HG03575 (cell line): ENCODE results near the gene LRRFIP1.

ENCODE experiments used
- ATAC-seq: cut with Tn5 transposase; IDR thresholded peaks from one replicate; pipeline ENCODE4 v1.9.1; 2021; ENCODE audit not compliant: unreplicated experiment, insufficient number of reproducible peaks, low FRiP score; ENCODE audit errors: extremely low read depth

LRRFIP1 gene

GRCh38 chr2:237694415-237695194 is 67.2 kb downstream of the LRRFIP1 start:
- ATAC-seq: no peak

GRCh38 chr2:237695201-237695780 is 67.9 kb downstream of the LRRFIP1 start:
- no peak for ATAC-seq

- no peak for ATAC-seq
Observed at GRCh38 chr2:237696461-237696860, 69.1 kb downstream of the LRRFIP1 start.

GRCh38 chr2:237697586-237698357 is 70.4 kb downstream of the LRRFIP1 start:
- ATAC-seq: no peak

GRCh38 chr2:237698358-237698694 is 70.9 kb downstream of the LRRFIP1 start:
- no peak for ATAC-seq

- no peak for ATAC-seq
Observed at GRCh38 chr2:237699870-237700511, 72.6 kb downstream of the LRRFIP1 start.

- no peak for ATAC-seq
Observed at GRCh38 chr2:237700512-237701032, 73.2 kb downstream of the LRRFIP1 start.

- ATAC-seq: no peak
Observed at GRCh38 chr2:237701033-237701858, 73.9 kb downstream of the LRRFIP1 start.

- no peak for ATAC-seq
Observed at GRCh38 chr2:237701859-237702390, 74.5 kb downstream of the LRRFIP1 start.

GRCh38 chr2:237702441-237703391 is 75.3 kb downstream of the LRRFIP1 start:
- no peak for ATAC-seq

GRCh38 chr2:237704501-237705434 is 77.4 kb downstream of the LRRFIP1 start:
- ATAC-seq: no peak

GRCh38 chr2:237706257-237706656 is 78.9 kb downstream of the LRRFIP1 start:
- ATAC-seq: no peak

- ATAC-seq: no peak
Observed at GRCh38 chr2:237708065-237708398, 80.6 kb downstream of the LRRFIP1 start.

- no peak for ATAC-seq
Observed at GRCh38 chr2:237708491-237708890, 81.1 kb downstream of the LRRFIP1 start.

GRCh38 chr2:237708961-237709360 is 81.6 kb downstream of the LRRFIP1 start:
- ATAC-seq: no peak

- no peak for ATAC-seq
Observed at GRCh38 chr2:237711458-237712150, 84.2 kb downstream of the LRRFIP1 start.
